Hepatocyte (in vitro differentiated cells): Measurements from ENCODE around the gene UVRAG. TPM values are rescaled to one million over a fixed set of nuclear protein-coding genes. Genes with fewer than 3 reads are reported as not detected.
"Not testable (repeated sequence)": the region's sequence is repeated elsewhere in the genome, so short reads cannot be mapped to it uniquely, and the experiment has no call there.

Source experiments
- DNase-seq: peaks from one replicate; pipeline ENCODE4 v3.0.0-alpha.2; 2016; ENCODE audit warnings: low spot score
- H2AFZ ChIP-seq: fragments of 200-600 bp; sonication (generic); 2 replicates; pipeline ENCODE4 v1.6.0; 2016; ENCODE audit warnings: antibody characterized with exemption, mild to moderate bottlenecking
- H3K27ac ChIP-seq: fragments of 200-600 bp; sonication (generic); 2 replicates; pipeline ENCODE4 v1.5.1; 2016; ENCODE audit warnings: mild to moderate bottlenecking
- H3K27me3 ChIP-seq: fragments of 200-600 bp; sonication (generic); 2 replicates; pipeline ENCODE4 v1.6.1; 2016
- H3K36me3 ChIP-seq: fragments of 200-600 bp; sonication (generic); replicated peaks from 2 replicates; pipeline ENCODE4 v1.5.1; 2016; ENCODE audit warnings: low read depth; ENCODE audit not compliant: insufficient read depth
- H3K4me1 ChIP-seq: fragments of 200-600 bp; sonication (generic); 2 replicates; pipeline ENCODE4 v1.5.1; 2016; ENCODE audit warnings: mild to moderate bottlenecking, moderate library complexity; ENCODE audit not compliant: insufficient read depth
- H3K4me2 ChIP-seq: fragments of 200-600 bp; sonication (generic); 2 replicates; pipeline ENCODE4 v1.6.0; 2016
- H3K4me3 ChIP-seq: fragments of 200-600 bp; sonication (generic); 2 replicates; pipeline ENCODE4 v1.5.1; 2016; ENCODE audit warnings: mild to moderate bottlenecking
- H3K79me2 ChIP-seq: fragments of 200-600 bp; sonication (generic); 2 replicates; pipeline ENCODE4 v1.6.0; 2017; ENCODE audit warnings: mild to moderate bottlenecking
- H3K9me2 ChIP-seq: fragments of 200-600 bp; sonication (generic); replicated peaks from 2 replicates; pipeline ENCODE4 v1.6.0; 2017; ENCODE audit warnings: mild to moderate bottlenecking; ENCODE audit not compliant: insufficient read depth
- H3K9me3 ChIP-seq: fragments of 200-600 bp; sonication (generic); 2 replicates; pipeline ENCODE4 v1.5.1; 2016; ENCODE audit warnings: low read depth, mild to moderate bottlenecking
- H4K20me1 ChIP-seq: fragments of 200-600 bp; sonication (generic); 2 replicates; pipeline ENCODE4 v1.6.0; 2016; ENCODE audit warnings: mild to moderate bottlenecking; ENCODE audit not compliant: insufficient read depth, poor library complexity, severe bottlenecking
- EZH2 ChIP-seq: fragments of 200-600 bp; sonication (generic); IDR thresholded peaks from 2 replicates; pipeline ENCODE4 v1.6.1; 2016; ENCODE audit warnings: antibody characterized with exemption, mild to moderate bottlenecking, borderline replicate concordance
- EZH2phosphoT487 ChIP-seq: fragments of 200-600 bp; sonication (generic); IDR thresholded peaks from one replicate; pipeline ENCODE4 v1.6.1; 2018; ENCODE audit warnings: antibody characterized with exemption, mild to moderate bottlenecking, low read depth, moderate library complexity; ENCODE audit not compliant: unreplicated experiment, severe bottlenecking
- WGBS: methylation state at CpG from one replicate; pipeline ENCODE4 v1.1.6; 2016; ENCODE audit warnings: low lambda C conversion rate; ENCODE audit errors: missing lambda C conversion rate; 5-methylcytosine and 5-hydroxymethylcytosine counted together
- polyA plus RNA-seq: library from polyadenylated mRNA; unstranded; fragments of >200 nt; fragmentation: Nextera tagmentation; extraction: Ambion mirVana; gene quantifications from 2 replicates; pipeline ENCODE4 v1.2.1, GENCODE V29; 2016
- total RNA-seq: library from RNA; depleted of rRNA; stranded (reverse); fragments of >200 nt; gene quantifications from 2 replicates; pipeline ENCODE4 v1.2.3, GENCODE V29; 2014
- TF ChIP-seq, protein P1 (sequence below): fragments of 200-600 bp; sonication (generic); IDR thresholded peaks from 2 replicates; pipeline ENCODE4 v1.5.1; 2016; ENCODE audit warnings: antibody characterized with exemption, mild to moderate bottlenecking; ENCODE audit not compliant: poor library complexity

The UVRAG gene
- total and polyA plus RNA-seq, 2 experiments from 2014 or later, result 15.3 to 36.5 TPM

DNA sequence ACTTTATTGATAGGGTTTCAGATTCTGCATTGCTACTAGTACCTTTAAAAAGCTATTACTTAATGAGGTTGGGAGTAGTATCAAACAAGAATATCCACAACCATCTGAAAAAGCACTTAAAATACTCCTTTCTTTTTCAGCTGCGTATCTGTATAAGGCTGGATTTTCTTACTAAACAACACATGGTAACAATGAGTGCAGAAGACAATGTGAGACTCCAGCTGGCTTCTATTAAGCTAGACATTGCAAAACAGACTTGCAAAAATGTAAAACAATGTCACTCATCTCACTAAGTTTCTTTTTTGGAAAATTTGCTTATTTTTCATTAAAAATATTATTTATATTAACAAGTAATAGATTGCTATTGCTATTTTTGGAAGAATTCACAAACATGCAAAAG is 258.7 kb downstream of the UVRAG start:
- DNase-seq, result no peak
- Histone ChIP-seq H3K27ac (no peak overlapping the region), H3K27me3 (no peaks in the 10 kb centered on the region), H3K4me2 (no peak overlapping the region), H3K36me3 (no peaks in the 10 kb centered on the region), H3K79me2 (no peaks in the 10 kb centered on the region), H3K9me3 (no peaks in the 10 kb centered on the region), H3K4me3 (no peak overlapping the region), H2AFZ (no peak overlapping the region), H3K9me2 (no peaks in the 10 kb centered on the region), H3K4me1 (peaks cover 14% of the 10 kb centered on the region), H4K20me1 (no peaks in the 10 kb centered on the region)
- WGBS, result 59% methylated on average over 1 of the region's 1 CpG
- TF ChIP-seq, protein P1, sequence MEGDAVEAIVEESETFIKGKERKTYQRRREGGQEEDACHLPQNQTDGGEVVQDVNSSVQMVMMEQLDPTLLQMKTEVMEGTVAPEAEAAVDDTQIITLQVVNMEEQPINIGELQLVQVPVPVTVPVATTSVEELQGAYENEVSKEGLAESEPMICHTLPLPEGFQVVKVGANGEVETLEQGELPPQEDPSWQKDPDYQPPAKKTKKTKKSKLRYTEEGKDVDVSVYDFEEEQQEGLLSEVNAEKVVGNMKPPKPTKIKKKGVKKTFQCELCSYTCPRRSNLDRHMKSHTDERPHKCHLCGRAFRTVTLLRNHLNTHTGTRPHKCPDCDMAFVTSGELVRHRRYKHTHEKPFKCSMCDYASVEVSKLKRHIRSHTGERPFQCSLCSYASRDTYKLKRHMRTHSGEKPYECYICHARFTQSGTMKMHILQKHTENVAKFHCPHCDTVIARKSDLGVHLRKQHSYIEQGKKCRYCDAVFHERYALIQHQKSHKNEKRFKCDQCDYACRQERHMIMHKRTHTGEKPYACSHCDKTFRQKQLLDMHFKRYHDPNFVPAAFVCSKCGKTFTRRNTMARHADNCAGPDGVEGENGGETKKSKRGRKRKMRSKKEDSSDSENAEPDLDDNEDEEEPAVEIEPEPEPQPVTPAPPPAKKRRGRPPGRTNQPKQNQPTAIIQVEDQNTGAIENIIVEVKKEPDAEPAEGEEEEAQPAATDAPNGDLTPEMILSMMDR, result no peak
- no peak for TF ChIP-seq EZH2phosphoT487
- TF ChIP-seq EZH2, result no peak

GRCh38 chr11:76074148-76075095 is 259.4 kb downstream of the UVRAG start:
- H3K9me3 ChIP-seq, result no peaks in the 10 kb centered on the region
- no peak overlapping the region for H3K4me3 ChIP-seq
- peak overlapping the region; percentile 14 for H3K27ac ChIP-seq
- H3K4me1 ChIP-seq, result peaks cover 14% of the 10 kb centered on the region
- TF ChIP-seq, protein P1, result no peak
- TF ChIP-seq EZH2 (no peak), EZH2phosphoT487 (no peak)
- no peaks in the 10 kb centered on the region for H3K27me3 ChIP-seq
- WGBS, result 41% methylated on average over 1 of the region's 1 CpG
- no peaks in the 10 kb centered on the region for H3K9me2 ChIP-seq
- H3K36me3 ChIP-seq, result no peaks in the 10 kb centered on the region
- no peak overlapping the region for H2AFZ ChIP-seq
- H4K20me1 ChIP-seq, result no peaks in the 10 kb centered on the region
- no peaks in the 10 kb centered on the region for H3K79me2 ChIP-seq
- DNase-seq, result no peak
- no peak overlapping the region for H3K4me2 ChIP-seq

- no peak for DNase-seq
- no peak overlapping the region for H2AFZ ChIP-seq
- WGBS, result 73% methylated on average over 2 of the region's 2 CpGs
- no peaks in the 10 kb centered on the region for H3K9me2 ChIP-seq
- H3K27ac ChIP-seq, result no peak overlapping the region
- no peak overlapping the region for H3K4me3 ChIP-seq
- no peak overlapping the region for H3K4me2 ChIP-seq
- no peaks in the 10 kb centered on the region for H3K9me3 ChIP-seq
- no peak for TF ChIP-seq EZH2
- no peak for TF ChIP-seq EZH2phosphoT487
- TF ChIP-seq, protein P1, result no peak
- H3K27me3 ChIP-seq, result no peaks in the 10 kb centered on the region
- no peaks in the 10 kb centered on the region for H3K79me2 ChIP-seq
- H4K20me1 ChIP-seq, result no peaks in the 10 kb centered on the region
- H3K4me1 ChIP-seq, result peaks cover 14% of the 10 kb centered on the region
- H3K36me3 ChIP-seq, result no peaks in the 10 kb centered on the region
Measured at GRCh38 chr11:76075716-76076115, 260.7 kb downstream of the UVRAG start.

DNA sequence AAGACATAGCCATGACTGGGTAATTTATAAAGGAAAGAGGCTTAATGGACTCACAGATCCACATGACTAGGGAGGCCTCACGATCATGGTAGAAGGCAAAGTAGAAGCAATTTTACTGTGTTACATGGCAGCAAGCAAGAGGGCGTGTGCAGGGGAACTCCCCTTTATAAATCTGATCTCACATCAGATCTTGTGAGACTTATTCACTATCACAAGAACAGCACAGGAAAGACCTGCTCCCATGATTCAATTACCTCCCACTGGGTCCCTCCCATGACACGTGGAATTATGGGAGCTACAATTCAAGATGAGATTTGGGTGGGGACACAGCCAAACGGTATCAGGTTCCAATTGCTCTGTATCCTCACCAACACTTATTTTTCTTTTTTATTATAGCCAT is 261.2 kb downstream of the UVRAG start:
- H3K27me3 ChIP-seq, H2AFZ ChIP-seq, H3K9me2 ChIP-seq, H3K36me3 ChIP-seq, H3K9me3 ChIP-seq, H4K20me1 ChIP-seq, H3K79me2 ChIP-seq, H3K4me2 ChIP-seq, H3K4me3 ChIP-seq, DNase-seq, H3K27ac ChIP-seq: not testable (repeated sequence)
- H3K4me1 ChIP-seq, result peaks cover 14% of the 10 kb centered on the region
- WGBS, result 95% methylated on average over 4 of the region's 4 CpGs
